T-helper 17 cell (primary cell): ENCODE measurements around the gene RBM17. TPM values are rescaled to one million over a fixed set of nuclear protein-coding genes. Genes with fewer than 3 reads are reported as not detected.

Experiments used
- ATAC-seq: fragments of 150-1000 bp; cut with Tn5 transposase; 2 replicates; pipeline ENCODE4 v1.10.0; 2021; ENCODE audit warnings: mild to moderate bottlenecking, moderate library complexity
- DNase-seq, 3 donors: peaks; one replicate each; pipeline versions ENCODE4 v3.0.0 to v3.0.0-alpha.2; 2020 to 2021
- H3K9me3 ChIP-seq: one replicate; pipeline ENCODE4 v1.7.0; 2013; ENCODE audit warnings: low read length, mild to moderate bottlenecking; ENCODE audit not compliant: control insufficient read depth, poor library complexity, severe bottlenecking
- H3K27ac Mint-ChIP-seq: one replicate; pipeline ENCODE4 v1.8.0; 2022; ENCODE audit warnings: mild to moderate bottlenecking, moderate library complexity, mixed read lengths
- H3K27me3 Mint-ChIP-seq: one replicate; pipeline ENCODE4 v1.8.0; 2022; ENCODE audit warnings: mixed read lengths
- H3K36me3 Mint-ChIP-seq: one replicate; pipeline ENCODE4 v1.8.0; 2022; ENCODE audit warnings: low read depth, mixed read lengths
- H3K4me1 Mint-ChIP-seq: one replicate; pipeline ENCODE4 v1.8.0; 2022; ENCODE audit warnings: mild to moderate bottlenecking, mixed read lengths
- H3K4me3 Mint-ChIP-seq: one replicate; pipeline ENCODE4 v1.8.0; 2022; ENCODE audit warnings: mild to moderate bottlenecking, moderate library complexity, mixed read lengths
- total RNA-seq, 4 donors: library from RNA in 2 of 4; stranded (reverse) in 2 of 4; gene quantifications; one replicate each; pipeline ENCODE4 v1.2.3 and lab custom pipeline; 2022 to 2026

RBM17 gene
- total RNA-seq, 2 donors from 2014 or later, result 133 to 146 TPM

- no peaks in the 10 kb centered on the region for H3K9me3 ChIP-seq
- H3K4me1 Mint-ChIP-seq, result peaks cover 36% of the 10 kb centered on the region
- DNase-seq (no peak), ATAC-seq (no peak)
- H3K36me3 Mint-ChIP-seq, result peaks cover 4% of the 10 kb centered on the region
- H3K27ac Mint-ChIP-seq, result peak overlapping the region; percentile 56
- peak overlapping the region; percentile 28 for H3K4me3 Mint-ChIP-seq
- H3K27me3 Mint-ChIP-seq, result no peaks in the 10 kb centered on the region
Observed at GRCh38 chr10:6074489-6075301, 14.1 kb upstream of the RBM17 start.

- DNase-seq (no peak), ATAC-seq (no peak)
- no peaks in the 10 kb centered on the region for H3K9me3 ChIP-seq
- no peaks in the 10 kb centered on the region for H3K36me3 Mint-ChIP-seq
- no peak overlapping the region for H3K27ac Mint-ChIP-seq
- H3K27me3 Mint-ChIP-seq, result no peaks in the 10 kb centered on the region
- H3K4me3 Mint-ChIP-seq, result no peak overlapping the region
- peaks cover 24% of the 10 kb centered on the region for H3K4me1 Mint-ChIP-seq
Observed at GRCh38 chr10:6077071-6077675, 11.7 kb upstream of the RBM17 start.

DNA sequence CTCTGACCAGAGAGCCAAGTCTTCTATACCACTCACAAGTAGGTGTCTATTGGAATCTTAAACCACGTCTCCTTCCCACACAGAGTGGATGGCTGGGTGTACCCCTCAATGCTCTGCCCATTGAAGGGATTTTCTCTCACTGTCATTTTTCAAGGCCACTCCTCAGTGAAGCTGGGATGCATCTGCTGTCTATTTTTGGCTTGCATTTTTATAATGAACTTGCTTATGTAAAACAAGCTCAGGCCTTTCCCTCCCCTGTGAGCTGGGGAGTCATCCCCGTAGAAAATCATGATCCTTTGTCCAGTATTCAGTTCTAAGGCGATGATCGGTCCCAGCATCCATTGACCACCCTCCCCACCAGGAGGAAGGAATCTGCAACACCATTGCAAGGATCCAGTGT is 9.8 kb upstream of the RBM17 start:
- Mint-ChIP-seq H3K27ac (no peak overlapping the region), H3K4me1 (peaks cover 28% of the 10 kb centered on the region), H3K36me3 (no peaks in the 10 kb centered on the region), H3K27me3 (no peaks in the 10 kb centered on the region), H3K4me3 (no peak overlapping the region)
- H3K9me3 ChIP-seq, result no peaks in the 10 kb centered on the region
- DNase-seq, result no peak
- no peak for ATAC-seq

DNA sequence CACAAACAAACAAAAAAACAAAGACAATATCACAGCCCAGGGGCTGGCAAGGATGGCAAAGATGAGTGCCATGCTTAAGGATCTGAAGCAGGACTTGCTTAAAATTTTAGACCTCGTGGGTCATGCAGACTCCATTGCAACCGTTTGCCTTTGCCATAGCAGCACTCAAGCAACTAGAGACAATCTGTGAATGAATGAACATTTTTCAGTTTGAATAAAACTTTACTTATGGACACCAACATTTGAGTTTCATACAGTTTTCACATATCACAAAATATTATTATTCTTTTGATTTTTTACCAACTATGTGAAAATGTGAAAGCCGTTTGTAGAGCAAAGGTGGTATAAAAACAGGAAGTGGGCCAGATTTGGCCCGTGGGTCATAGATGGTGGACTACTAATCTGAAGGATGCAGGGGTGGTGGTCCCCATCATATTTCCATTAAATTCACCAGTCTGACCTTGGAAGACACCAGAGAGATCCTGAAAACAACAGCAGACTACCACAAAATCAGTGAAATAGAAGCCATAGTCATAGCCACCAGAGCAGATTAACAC is 8.3 kb upstream of the RBM17 start:
- no peaks in the 10 kb centered on the region for H3K9me3 ChIP-seq
- ATAC-seq (no peak), DNase-seq (no peak)
- Mint-ChIP-seq H3K27me3 (no peaks in the 10 kb centered on the region), H3K27ac (no peak overlapping the region), H3K36me3 (no peaks in the 10 kb centered on the region), H3K4me1 (peaks cover 23% of the 10 kb centered on the region), H3K4me3 (no peak overlapping the region)

DNA sequence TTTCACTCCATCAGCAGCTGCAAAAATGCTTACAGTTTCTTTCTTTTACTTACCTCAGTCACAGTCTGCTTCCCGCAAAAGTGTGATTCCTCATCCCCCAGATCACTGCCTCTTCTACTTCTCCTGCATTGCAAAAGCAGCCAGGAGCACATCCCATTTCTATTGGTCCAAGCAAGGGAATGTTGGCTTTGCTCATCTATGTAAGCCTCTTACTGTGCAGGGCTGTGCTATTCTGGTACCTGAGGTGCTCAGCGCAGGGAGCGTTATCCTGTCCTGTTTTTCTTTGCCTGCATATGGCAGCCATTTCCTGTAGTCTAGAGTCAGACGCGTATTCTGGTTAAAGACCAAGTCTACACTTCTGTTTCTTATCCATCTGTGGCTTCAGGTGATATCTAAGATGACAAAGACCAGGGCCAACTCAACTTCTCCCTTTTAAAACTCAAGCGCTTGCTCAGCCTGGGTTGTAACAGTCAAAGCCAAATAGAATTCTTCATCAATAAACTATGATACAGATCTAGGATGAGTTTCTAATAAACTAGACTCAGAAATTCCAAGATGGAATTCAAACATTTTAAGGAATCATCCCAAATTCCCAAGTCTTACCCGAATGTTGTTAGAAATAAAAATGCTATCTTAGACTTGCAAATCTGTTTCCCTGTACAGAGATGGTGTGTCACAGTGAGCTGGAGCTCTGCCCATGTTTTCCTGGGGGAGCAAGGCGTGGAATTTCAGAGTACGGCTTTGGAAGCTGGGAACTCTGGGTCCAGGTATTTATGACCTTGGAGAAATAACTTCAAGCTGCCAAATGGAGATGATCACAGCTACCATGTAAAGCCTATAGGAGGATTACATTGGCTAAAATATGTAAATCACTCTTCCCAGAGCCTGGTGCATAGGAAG is 6.1 kb upstream of the RBM17 start:
- H3K4me3 Mint-ChIP-seq, result peak overlapping the region; percentile 82
- DNase-seq (no peak), ATAC-seq (no peak)
- peak overlapping the region; percentile 67 for H3K27ac Mint-ChIP-seq
- no peaks in the 10 kb centered on the region for H3K27me3 Mint-ChIP-seq
- H3K9me3 ChIP-seq, result no peaks in the 10 kb centered on the region
- peaks cover 28% of the 10 kb centered on the region for H3K4me1 Mint-ChIP-seq
- H3K36me3 Mint-ChIP-seq, result no peaks in the 10 kb centered on the region

- H3K36me3 Mint-ChIP-seq, result no peaks in the 10 kb centered on the region
- ATAC-seq, result peak; percentile 42
- no peaks in the 10 kb centered on the region for H3K9me3 ChIP-seq
- H3K27ac Mint-ChIP-seq, result peak overlapping the region; percentile 67
- H3K27me3 Mint-ChIP-seq, result no peaks in the 10 kb centered on the region
- peak overlapping the region; percentile 82 for H3K4me3 Mint-ChIP-seq
- peaks cover 34% of the 10 kb centered on the region for H3K4me1 Mint-ChIP-seq
- no peak for DNase-seq
Observed at GRCh38 chr10:6083523-6084475, 5.0 kb upstream of the RBM17 start.

- ATAC-seq, result peak; percentile 57
- Mint-ChIP-seq H3K4me3 (peak overlapping the region; percentile 86), H3K4me1 (peaks cover 48% of the 10 kb centered on the region), H3K27me3 (no peaks in the 10 kb centered on the region), H3K36me3 (peaks cover 2% of the 10 kb centered on the region), H3K27ac (peak overlapping the region; percentile 51)
- peak; percentile 63 to 84 (median 70) for DNase-seq
- H3K9me3 ChIP-seq, result no peaks in the 10 kb centered on the region
Observed at GRCh38 chr10:6086375-6087233, 2.2 kb upstream of the RBM17 start.

- H3K27ac Mint-ChIP-seq, result peak overlapping the region; percentile 97
- peak overlapping the region; percentile 98 for H3K4me3 Mint-ChIP-seq
- DNase-seq (no peak), ATAC-seq (no peak)
- peaks cover 2% of the 10 kb centered on the region for H3K36me3 Mint-ChIP-seq
- no peaks in the 10 kb centered on the region for H3K9me3 ChIP-seq
- H3K4me1 Mint-ChIP-seq, result peaks cover 53% of the 10 kb centered on the region
- no peaks in the 10 kb centered on the region for H3K27me3 Mint-ChIP-seq
Observed at GRCh38 chr10:6089334-6090219, 743 bp downstream of the RBM17 start.

- peak overlapping the region; percentile 53 for H3K27ac Mint-ChIP-seq
- H3K4me3 Mint-ChIP-seq, result peak overlapping the region; percentile 57
- no peak for DNase-seq
- no peaks in the 10 kb centered on the region for H3K9me3 ChIP-seq
- ATAC-seq, result no peak
- peaks cover 2% of the 10 kb centered on the region for H3K36me3 Mint-ChIP-seq
- H3K4me1 Mint-ChIP-seq, result peaks cover 56% of the 10 kb centered on the region
- H3K27me3 Mint-ChIP-seq, result no peaks in the 10 kb centered on the region
Observed at GRCh38 chr10:6091630-6092029, 2.8 kb downstream of the RBM17 start.

GRCh38 chr10:6092731-6093130 is 3.9 kb downstream of the RBM17 start:
- no peak overlapping the region for H3K4me3 Mint-ChIP-seq
- H3K9me3 ChIP-seq, result no peaks in the 10 kb centered on the region
- DNase-seq (no peak), ATAC-seq (no peak)
- peaks cover 4% of the 10 kb centered on the region for H3K36me3 Mint-ChIP-seq
- peaks cover 55% of the 10 kb centered on the region for H3K4me1 Mint-ChIP-seq
- no peaks in the 10 kb centered on the region for H3K27me3 Mint-ChIP-seq
- peak overlapping the region; percentile 53 for H3K27ac Mint-ChIP-seq
